ENCODE measurements around the gene GPR146.
A peak's percentile ranks its signal among the peaks of the same experiment; 100 is the strongest.

Gene GPR146

DNA sequence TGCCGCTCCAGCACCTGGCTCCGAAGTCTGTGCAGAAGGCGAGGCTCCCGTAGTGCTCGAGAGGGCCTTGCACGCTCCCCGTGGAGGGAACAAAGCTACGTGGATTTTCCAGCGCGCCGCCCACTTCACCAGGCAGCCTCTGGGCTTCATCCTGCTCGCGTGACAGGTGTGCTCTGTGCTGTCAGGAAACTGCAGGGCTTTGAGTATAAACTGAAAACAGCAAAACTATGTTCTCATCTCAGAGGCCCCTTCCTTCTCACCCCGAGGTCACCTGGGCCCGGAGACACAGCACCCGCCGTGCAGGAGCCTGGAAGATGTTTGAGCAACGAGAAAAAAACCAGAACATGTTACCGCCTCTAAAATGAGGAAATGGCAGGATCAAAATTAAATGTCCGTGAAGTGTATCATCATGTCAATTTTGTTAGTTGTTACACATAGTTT is 17.6 kb upstream of the GPR146 start:
- peak; percentile 57; the same call in 1 of the 2 replicates for TF ChIP-seq SPI1 (IDR thresholded peaks at IDR 0.05; ENCODE audit: low read depth, low read length)
- TF ChIP-seq POLR2AphosphoS5 (IDR thresholded peaks at IDR 0.05; ENCODE audit: low read depth, low read length): no peak
- DNase-seq (ENCODE audit: insufficient read length, low spot score) (no peak), FAIRE-seq (no peak)

GRCh38 chr7:1027242-1028043 is 16.9 kb upstream of the GPR146 start:
- no peak for FAIRE-seq
- DNase-seq (ENCODE audit: insufficient read length, low spot score): no peak
- no peak for TF ChIP-seq POU2F2 (IDR thresholded peaks at IDR 0.05; ENCODE audit: low read depth, low read length)
- TF ChIP-seq PAX5 (IDR thresholded peaks at IDR 0.05; ENCODE audit: insufficient read depth, low read length, severe bottlenecking): no peak
- no peak for TF ChIP-seq POLR2AphosphoS5 (IDR thresholded peaks at IDR 0.05; ENCODE audit: low read depth, low read length)
- no peak; the same call in 1 of the 2 replicates for TF ChIP-seq POLR2A (IDR thresholded peaks at IDR 0.05; ENCODE audit: low read depth, low read length)
- no peak for TF ChIP-seq TAF1 (IDR thresholded peaks at IDR 0.05; ENCODE audit: low read depth, low read length)

- FAIRE-seq (no peak), DNase-seq (ENCODE audit: insufficient read length, low spot score) (peak; percentile 95)
- TF ChIP-seq POLR2A (IDR thresholded peaks at IDR 0.05; ENCODE audit: low read depth, low read length) (no peak; the same call in 1 of the 2 replicates), POLR2AphosphoS5 (IDR thresholded peaks at IDR 0.05; ENCODE audit: low read depth, low read length) (peak; percentile 32; the same call in 1 of the 2 replicates), PAX5 (IDR thresholded peaks at IDR 0.05; ENCODE audit: insufficient read depth, low read length, severe bottlenecking) (peak; percentile 80), TAF1 (IDR thresholded peaks at IDR 0.05; ENCODE audit: low read depth, low read length) (peak; percentile 55; the same call in 1 of the 2 replicates), SPI1 (IDR thresholded peaks at IDR 0.05; ENCODE audit: low read depth, low read length) (no peak)
Measured at GRCh38 chr7:1028044-1028770, 16.1 kb upstream of the GPR146 start.

DNA sequence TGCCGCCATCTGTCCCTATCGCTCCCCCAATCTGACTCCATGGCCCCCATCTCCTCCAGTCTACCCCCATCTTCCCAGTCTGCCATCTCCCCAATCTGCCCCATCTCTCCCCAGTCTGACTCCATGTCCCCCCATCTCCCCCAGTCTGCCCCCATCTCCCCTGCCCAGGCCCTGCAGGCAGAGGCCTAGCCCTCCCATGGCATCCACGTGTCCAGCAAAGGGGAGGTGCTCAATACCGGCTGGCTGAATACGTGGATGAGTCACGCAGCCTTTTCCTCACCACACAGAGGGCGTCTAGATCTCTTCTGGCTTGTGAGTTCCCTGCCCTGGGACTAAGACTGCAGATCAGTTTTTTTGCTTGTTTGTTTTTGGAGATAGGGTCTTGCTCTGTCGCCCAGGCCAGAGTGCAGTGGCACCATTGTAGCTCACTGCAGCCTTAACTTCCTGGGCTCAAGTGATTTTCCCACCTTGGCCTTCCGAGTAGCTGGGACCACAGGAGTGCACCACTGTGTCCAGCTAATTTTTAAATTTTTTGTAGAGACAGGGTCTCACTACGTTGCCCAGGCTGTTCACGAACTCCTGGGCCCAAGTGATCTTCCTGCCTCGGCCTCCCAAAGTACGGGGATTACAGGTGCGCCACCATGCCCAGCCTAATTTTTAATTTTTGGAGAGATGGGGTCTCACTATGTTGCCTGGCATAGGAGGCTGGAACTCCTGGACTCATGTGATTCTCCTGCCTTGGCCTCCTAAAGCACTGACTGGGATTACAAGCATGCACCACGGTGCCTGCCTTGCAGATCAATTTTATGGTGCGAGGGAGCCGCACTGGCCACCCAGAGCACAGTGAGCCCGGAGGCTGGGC is 15.3 kb upstream of the GPR146 start:
- DNase-seq (ENCODE audit: insufficient read length, low spot score) (peak; percentile 87), FAIRE-seq (peak; percentile 99)
- TF ChIP-seq POLR2A (IDR thresholded peaks at IDR 0.05; ENCODE audit: low read depth, low read length) (peak; percentile 49; the same call in 1 of the 2 replicates), SPI1 (IDR thresholded peaks at IDR 0.05; ENCODE audit: low read depth, low read length) (no peak)

- FAIRE-seq: peak; percentile 70
- no peak for TF ChIP-seq TAF1 (IDR thresholded peaks at IDR 0.05; ENCODE audit: low read depth, low read length)
- TF ChIP-seq POLR2A (IDR thresholded peaks at IDR 0.05; ENCODE audit: low read depth, low read length): no peak
- TF ChIP-seq SPI1 (IDR thresholded peaks at IDR 0.05; ENCODE audit: low read depth, low read length): no peak
- TF ChIP-seq POU2F2 (IDR thresholded peaks at IDR 0.05; ENCODE audit: low read depth, low read length): no peak
- TF ChIP-seq PAX5 (IDR thresholded peaks at IDR 0.05; ENCODE audit: insufficient read depth, low read length, severe bottlenecking): no peak
- no peak for TF ChIP-seq POLR2AphosphoS5 (IDR thresholded peaks at IDR 0.05; ENCODE audit: low read depth, low read length)
- DNase-seq (ENCODE audit: insufficient read length, low spot score): no peak
Measured at GRCh38 chr7:1029637-1030443, 14.5 kb upstream of the GPR146 start.

- DNase-seq (ENCODE audit: insufficient read length, low spot score) (no peak), FAIRE-seq (no peak)
- no peak for TF ChIP-seq PAX5 (IDR thresholded peaks at IDR 0.05; ENCODE audit: insufficient read depth, low read length, severe bottlenecking)
- TF ChIP-seq POLR2AphosphoS5 (IDR thresholded peaks at IDR 0.05; ENCODE audit: low read depth, low read length): no peak
- no peak for TF ChIP-seq TAF1 (IDR thresholded peaks at IDR 0.05; ENCODE audit: low read depth, low read length)
- TF ChIP-seq POU2F2 (IDR thresholded peaks at IDR 0.05; ENCODE audit: low read depth, low read length): no peak
- no peak for TF ChIP-seq POLR2A (IDR thresholded peaks at IDR 0.05; ENCODE audit: low read depth, low read length)
- TF ChIP-seq SPI1 (IDR thresholded peaks at IDR 0.05; ENCODE audit: low read depth, low read length): no peak
Measured at GRCh38 chr7:1030444-1031070, 13.8 kb upstream of the GPR146 start.

DNA sequence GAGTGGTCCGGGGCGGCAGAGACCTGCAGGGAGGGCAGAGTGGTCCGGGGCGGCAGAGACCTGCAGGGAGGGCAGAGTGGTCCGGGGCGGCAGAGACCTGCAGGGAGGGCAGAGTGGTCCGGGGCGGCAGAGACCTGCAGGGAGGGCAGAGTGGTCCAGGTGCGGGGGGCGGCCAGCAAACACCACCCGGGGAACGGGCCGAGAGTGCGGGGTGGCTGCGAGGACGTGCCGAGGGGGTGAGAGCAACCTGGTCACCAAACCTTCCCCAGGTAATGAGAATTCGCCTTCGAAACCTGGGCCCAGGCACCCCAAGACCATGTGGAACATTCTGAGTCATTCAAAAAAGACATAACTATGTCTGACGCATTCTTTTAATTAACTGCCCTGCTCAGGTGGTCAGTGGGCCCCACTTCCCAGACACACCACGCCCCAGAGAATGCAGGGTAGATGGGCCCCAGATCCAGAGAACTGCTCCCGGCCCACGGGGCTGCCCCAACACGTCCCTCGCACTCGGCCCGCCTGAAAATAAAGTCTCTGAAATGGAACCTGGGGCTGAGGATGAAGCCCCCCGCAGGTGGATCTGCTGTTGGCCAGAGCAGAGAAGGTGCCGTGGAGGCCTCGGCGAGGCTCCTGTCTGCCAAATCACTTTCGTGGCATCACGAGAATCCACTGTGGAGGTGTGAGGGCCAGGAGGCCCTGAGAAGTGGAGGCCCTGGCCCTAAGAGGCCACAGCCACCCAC is 12.5 kb upstream of the GPR146 start:
- DNase-seq (ENCODE audit: insufficient read length, low spot score): no peak
- TF ChIP-seq POLR2A (IDR thresholded peaks at IDR 0.05; ENCODE audit: low read depth, low read length): no peak
- TF ChIP-seq POU2F2 (IDR thresholded peaks at IDR 0.05; ENCODE audit: low read depth, low read length): no peak
- no peak for TF ChIP-seq SPI1 (IDR thresholded peaks at IDR 0.05; ENCODE audit: low read depth, low read length)
- TF ChIP-seq POLR2AphosphoS5 (IDR thresholded peaks at IDR 0.05; ENCODE audit: low read depth, low read length): no peak
- no peak for TF ChIP-seq PAX5 (IDR thresholded peaks at IDR 0.05; ENCODE audit: insufficient read depth, low read length, severe bottlenecking)
- FAIRE-seq: no peak

Data from GM12891 (cell line).